Measurements from ENCODE around the gene ABI3BP. TPM values are rescaled to one million over a fixed set of nuclear protein-coding genes. Genes with fewer than 3 reads are reported as not detected.

ABI3BP gene
- total RNA-seq, 1 donor from 2014 or later: 91.1 TPM

GRCh38 chr3:100702980-100703345 lies 290.3 kb downstream of the ABI3BP start:
- H3K4me1 ChIP-seq: no peaks in the 10 kb centered on the region
- no peaks in the 10 kb centered on the region for H3K27me3 ChIP-seq
- no peaks in the 10 kb centered on the region for H3K36me3 ChIP-seq
- no peak for TF ChIP-seq CTCF (IDR thresholded peaks at IDR 0.05)
- TF ChIP-seq POLR2A (IDR thresholded peaks at IDR 0.05): no peak
- TF ChIP-seq POLR2AphosphoS5 (IDR thresholded peaks at IDR 0.05; ENCODE audit: insufficient read depth in 1 of 2, low read depth in 1 of 2): no peak
- no peaks in the 10 kb centered on the region for H3K9me3 ChIP-seq
- no peak for DNase-seq (ENCODE audit: extremely low spot score in 2 of 2)
- no peak overlapping the region for H3K4me3 ChIP-seq
- H3K27ac ChIP-seq: no peak overlapping the region
- intact Hi-C loops (cut with DNase I): no loop called here

- DNase-seq (ENCODE audit: extremely low spot score in 2 of 2): no peak
- intact Hi-C loops (cut with DNase I): no loop called here
- Histone ChIP-seq H3K4me1 (no peaks in the 10 kb centered on the region), H3K9me3 (no peaks in the 10 kb centered on the region), H3K36me3 (no peaks in the 10 kb centered on the region), H3K27ac (no peak overlapping the region), H3K27me3 (no peaks in the 10 kb centered on the region), H3K4me3 (no peak overlapping the region)
- TF ChIP-seq CTCF (IDR thresholded peaks at IDR 0.05) (no peak), POLR2AphosphoS5 (IDR thresholded peaks at IDR 0.05; ENCODE audit: insufficient read depth in 1 of 2, low read depth in 1 of 2) (no peak), POLR2A (IDR thresholded peaks at IDR 0.05) (no peak)
These were observed 290.9 kb downstream of the ABI3BP start for GRCh38 chr3:100702082-100702979.

GRCh38 chr3:100700708-100701107 lies 292.5 kb downstream of the ABI3BP start:
- no peak overlapping the region for H3K27ac ChIP-seq
- no peaks in the 10 kb centered on the region for H3K4me1 ChIP-seq
- H3K36me3 ChIP-seq: no peaks in the 10 kb centered on the region
- H3K9me3 ChIP-seq: no peaks in the 10 kb centered on the region
- intact Hi-C loops (cut with DNase I): no loop called here
- no peaks in the 10 kb centered on the region for H3K27me3 ChIP-seq
- no peak for DNase-seq (ENCODE audit: extremely low spot score in 2 of 2)
- TF ChIP-seq POLR2AphosphoS5 (IDR thresholded peaks at IDR 0.05; ENCODE audit: insufficient read depth in 1 of 2, low read depth in 1 of 2) (no peak), CTCF (IDR thresholded peaks at IDR 0.05) (no peak), POLR2A (IDR thresholded peaks at IDR 0.05) (no peak)
- H3K4me3 ChIP-seq: no peak overlapping the region

Small RNAs within 50 kb of the gene (small RNA-seq; reads per million reads assigned to genes)
- gene RNU6-865P: not detected

All from vagina (tissue), 2 donors.